Hematopoietic multipotent progenitor cell (in vitro differentiated cells): ENCODE data around the gene SLC37A3. TPM values are rescaled to one million over a fixed set of nuclear protein-coding genes. Genes with fewer than 3 reads are reported as not detected.
"Not testable (repeated sequence)": the region's sequence is repeated elsewhere in the genome, so short reads cannot be mapped to it uniquely, and the experiment has no call there.

ENCODE experiments used
- DNase-seq, 3 donors: peaks; one replicate each; pipeline ENCODE4 v3.0.0-alpha.2; 2011 to 2015; ENCODE audit warnings: low read depth in 2 of 3, low spot score in 2 of 3
- total RNA-seq: library from RNA; depleted of rRNA; stranded (reverse); fragments of >200 nt; gene quantifications from one replicate; pipeline ENCODE4 v1.2.3, GENCODE V29; 2012

Gene SLC37A3
- total RNA-seq, result 26.1 TPM

GRCh38 chr7:140397784-140398750 is at the start of gene SLC37A3:
SLC37A3 (minus strand) TSS chr7:140398530; CDS start chr7:140382526, 16,004 bp downstream.
- peak; percentile 67 to 72 (median 68) for DNase-seq

- no peak for DNase-seq
These were observed 49.5 kb upstream of the SLC37A3 start for GRCh38 chr7:140447841-140448240.

- no peak for DNase-seq
These were observed 48.1 kb upstream of the SLC37A3 start for GRCh38 chr7:140446467-140446866.

- DNase-seq, result no peak
These were observed 43.2 kb upstream of the SLC37A3 start for GRCh38 chr7:140441519-140441918.

- DNase-seq, result no peak
These were observed 42.3 kb upstream of the SLC37A3 start for GRCh38 chr7:140440593-140440992.

GRCh38 chr7:140439359-140439758 is 41.0 kb upstream of the SLC37A3 start:
- DNase-seq, result no peak

- no peak for DNase-seq
These were observed 37.0 kb upstream of the SLC37A3 start for GRCh38 chr7:140435252-140435895.

- no peak for DNase-seq
These were observed 35.1 kb upstream of the SLC37A3 start for GRCh38 chr7:140433396-140433795.

GRCh38 chr7:140426130-140426529 is 27.8 kb upstream of the SLC37A3 start:
- DNase-seq, result no peak

GRCh38 chr7:140425718-140426117 is 27.4 kb upstream of the SLC37A3 start:
- DNase-seq, result no peak

GRCh38 chr7:140423501-140423900 is 25.2 kb upstream of the SLC37A3 start:
- no peak for DNase-seq

- DNase-seq, result no peak
These were observed 23.2 kb upstream of the SLC37A3 start for GRCh38 chr7:140421521-140421920.

- no peak for DNase-seq
These were observed 20.3 kb upstream of the SLC37A3 start for GRCh38 chr7:140418653-140419052.

- not testable (repeated sequence) for DNase-seq
These were observed 19.8 kb upstream of the SLC37A3 start for GRCh38 chr7:140418156-140418472.

- DNase-seq, result peak in 1 of 3 donors; percentile 21
These were observed 19.3 kb upstream of the SLC37A3 start for GRCh38 chr7:140417456-140418155.

- no peak for DNase-seq
These were observed 18.2 kb upstream of the SLC37A3 start for GRCh38 chr7:140416560-140416959.

GRCh38 chr7:140415816-140416215 is 17.5 kb upstream of the SLC37A3 start:
- DNase-seq, result not testable (repeated sequence)

- DNase-seq, result no peak
These were observed 17.0 kb upstream of the SLC37A3 start for GRCh38 chr7:140415361-140415760.

GRCh38 chr7:140404565-140405065 is 6.3 kb upstream of the SLC37A3 start:
- DNase-seq, result no peak

GRCh38 chr7:140403878-140404564 is 5.7 kb upstream of the SLC37A3 start, which contains the start of gene RAB19:
RAB19 (plus strand) TSS chr7:140404058; CDS start chr7:140407647, 3,589 bp downstream.
- peak in 2 of 3 donors; percentile 30 to 32 for DNase-seq
